ENCODE data around the gene DNAJC18.
"Not testable (repeated sequence)": the region's sequence is repeated elsewhere in the genome, so short reads cannot be mapped to it uniquely, and the experiment has no call there.

DNAJC18 gene

GRCh38 chr5:139387611-139388197, 51.6 kb downstream of the DNAJC18 start:
- no peak for TF ChIP-seq CTCF (IDR thresholded peaks at IDR 0.05; ENCODE audit: low read depth, low read length)
- H3K9me3 ChIP-seq = no peaks in the 10 kb centered on the region
- H3K36me3 ChIP-seq = no peaks in the 10 kb centered on the region
- H3K27me3 ChIP-seq = peaks cover 6% of the 10 kb centered on the region
- H3K4me1 ChIP-seq = peaks cover 16% of the 10 kb centered on the region
- no peak for DNase-seq
- H3K4me3 ChIP-seq (ENCODE audit: low read depth, low read length) = no peak overlapping the region

- peaks cover 19% of the 10 kb centered on the region for H3K4me1 ChIP-seq
Measured at GRCh38 chr5:139386956-139387355, 52.4 kb downstream of the DNAJC18 start.

GRCh38 chr5:139386050-139386438, 53.3 kb downstream of the DNAJC18 start:
- Histone ChIP-seq H3K36me3 (no peaks in the 10 kb centered on the region), H3K4me1 (peaks cover 19% of the 10 kb centered on the region), H3K9me3 (no peaks in the 10 kb centered on the region), H3K4me3 (ENCODE audit: low read depth, low read length) (no peak overlapping the region), H3K27me3 (no peaks in the 10 kb centered on the region)
- TF ChIP-seq CTCF (IDR thresholded peaks at IDR 0.05; ENCODE audit: low read depth, low read length) = no peak
- no peak for DNase-seq

More at GRCh38 chr5:139386956-139387355, 52.4 kb downstream of the DNAJC18 start:
- not testable (repeated sequence) for DNase-seq; H3K4me3 ChIP-seq (ENCODE audit: low read depth, low read length); H3K36me3 ChIP-seq; H3K9me3 ChIP-seq; H3K27me3 ChIP-seq

- Histone ChIP-seq H3K9me3 (no peaks in the 10 kb centered on the region), H3K27me3 (no peaks in the 10 kb centered on the region), H3K4me1 (peaks cover 19% of the 10 kb centered on the region), H3K36me3 (no peaks in the 10 kb centered on the region), H3K4me3 (ENCODE audit: low read depth, low read length) (no peak overlapping the region)
- TF ChIP-seq CTCF (IDR thresholded peaks at IDR 0.05; ENCODE audit: low read depth, low read length) = no peak
- no peak for DNase-seq
Measured at GRCh38 chr5:139385061-139386049, 54.0 kb downstream of the DNAJC18 start.

- Histone ChIP-seq H3K4me3 (ENCODE audit: low read depth, low read length) (no peak overlapping the region), H3K9me3 (no peaks in the 10 kb centered on the region), H3K27me3 (no peaks in the 10 kb centered on the region), H3K4me1 (peaks cover 19% of the 10 kb centered on the region), H3K36me3 (no peaks in the 10 kb centered on the region)
- no peak for TF ChIP-seq CTCF (IDR thresholded peaks at IDR 0.05; ENCODE audit: low read depth, low read length)
- DNase-seq = no peak
Measured at GRCh38 chr5:139384591-139385051, 54.7 kb downstream of the DNAJC18 start.

- Histone ChIP-seq H3K36me3 (no peaks in the 10 kb centered on the region), H3K27me3 (no peaks in the 10 kb centered on the region), H3K4me3 (ENCODE audit: low read depth, low read length) (no peak overlapping the region), H3K9me3 (no peaks in the 10 kb centered on the region), H3K4me1 (peaks cover 19% of the 10 kb centered on the region)
- DNase-seq = no peak
- no peak for TF ChIP-seq CTCF (IDR thresholded peaks at IDR 0.05; ENCODE audit: low read depth, low read length)
Measured at GRCh38 chr5:139383993-139384590, 55.2 kb downstream of the DNAJC18 start.

Measured in BE2C (cell line).